Omental fat pad (tissue), 4 donors: Measurements from ENCODE around the gene L3MBTL4. TPM values are rescaled to one million over a fixed set of nuclear protein-coding genes. Genes with fewer than 3 reads are reported as not detected.

Experiments used
- ATAC-seq: fragments of 150-250 bp; one replicate; pipeline ENCODE4 v1.9.1; 2016; ENCODE audit warnings: mild to moderate bottlenecking, moderate library complexity; ENCODE audit not compliant: low FRiP score
- DNase-seq: peaks from one replicate; pipeline ENCODE4 v3.0.0-alpha.2; 2019; ENCODE audit warnings: low spot score
- CTCF ChIP-seq, 3 donors: fragments of 450-650 bp; IDR thresholded peaks; one replicate each; pipeline ENCODE4 v1.5.1; 2016 to 2017; ENCODE audit warnings: antibody characterized with exemption in 3 of 3, mild to moderate bottlenecking in 3 of 3, moderate library complexity in 2 of 3
- total RNA-seq, 4 donors: library from RNA; depleted of rRNA; stranded (reverse); fragments of >200 nt; gene quantifications; one replicate each; pipeline ENCODE4 v1.1.0, GENCODE V29; 2016

L3MBTL4 gene
- total RNA-seq, 4 donors from 2014 or later: 7.2 to 14.8 (median 8.3) TPM

- ATAC-seq (no peak), DNase-seq (no peak)
- TF ChIP-seq CTCF (IDR thresholded peaks at IDR 0.05): no peak
Observed at GRCh38 chr18:5967666-5968065, 447.0 kb downstream of the L3MBTL4 start.

- no peak for DNase-seq
- no peak for TF ChIP-seq CTCF (IDR thresholded peaks at IDR 0.05)
- no peak for ATAC-seq
Observed at GRCh38 chr18:5967007-5967406, 447.7 kb downstream of the L3MBTL4 start.

- ATAC-seq (no peak), DNase-seq (no peak)
- no peak for TF ChIP-seq CTCF (IDR thresholded peaks at IDR 0.05)
Observed at GRCh38 chr18:5966514-5966913, 448.2 kb downstream of the L3MBTL4 start.

- ATAC-seq (no peak), DNase-seq (no peak)
- no peak for TF ChIP-seq CTCF (IDR thresholded peaks at IDR 0.05)
Observed at GRCh38 chr18:5964996-5965395, 449.7 kb downstream of the L3MBTL4 start.

GRCh38 chr18:5964596-5964995 is 450.1 kb downstream of the L3MBTL4 start:
- TF ChIP-seq CTCF (IDR thresholded peaks at IDR 0.05): no peak
- ATAC-seq: no peak
- no peak for DNase-seq

- no peak for DNase-seq
Observed at GRCh38 chr18:5964108-5964507, 450.6 kb downstream of the L3MBTL4 start.

More at GRCh38 chr18:5964108-5964507, 450.6 kb downstream of the L3MBTL4 start:
- ATAC-seq: no peak
- no peak for TF ChIP-seq CTCF (IDR thresholded peaks at IDR 0.05)
